PFSK-1 (cell line): ENCODE measurements around the gene SRI.

Experiments used
- FOXP2 ChIP-seq: optimal IDR thresholded peaks from 2 replicates; pipeline ENCODE3; 2011; ENCODE audit warnings: borderline replicate concordance, control low read depth, inconsistent platforms; ENCODE audit not compliant: insufficient read depth; ENCODE audit errors: extremely low read length, extremely low read depth
- SIN3A ChIP-seq: IDR thresholded peaks from 2 replicates; pipeline ENCODE4 v1.6.1; 2012; ENCODE audit warnings: mild to moderate bottlenecking, low read length, moderate library complexity, borderline replicate concordance; ENCODE audit not compliant: insufficient read depth

- TF ChIP-seq FOXP2: no peak
- no peak for TF ChIP-seq SIN3A
Observed at GRCh38 chr7:88206254-88206653, 13.6 kb downstream of the SRI start.
